Liver (tissue), 9 donors: Measurements from ENCODE around the gene CPNE8. TPM values are rescaled to one million over a fixed set of nuclear protein-coding genes. Genes with fewer than 3 reads are reported as not detected.

Source experiments
- DNase-seq: peaks from one replicate; pipeline ENCODE4 v3.0.0-alpha.2; 2017; ENCODE audit warnings: low spot score
- H3K27ac ChIP-seq, 2 donors: one replicate each; pipeline ENCODE4 v1.7.0; 2013; ENCODE audit warnings: inconsistent platforms in 2 of 2, low read length in 2 of 2, control low read depth in 1 of 2, low read depth in 1 of 2, mild to moderate bottlenecking in 1 of 2
- H3K27me3 ChIP-seq, 4 donors: one replicate each; pipeline versions ENCODE4 v1.6.1 to v1.7.0; 2013; ENCODE audit warnings: low read length in 3 of 4, inconsistent platforms in 1 of 4, mild to moderate bottlenecking in 1 of 4, moderate library complexity in 1 of 4; ENCODE audit not compliant: control insufficient read depth in 4 of 4, insufficient read depth in 4 of 4
- H3K36me3 ChIP-seq, 4 donors: one replicate each; pipeline versions ENCODE4 v1.6.1 to v1.7.0; 2013; ENCODE audit warnings: low read length in 3 of 4, mild to moderate bottlenecking in 3 of 4, low read depth in 1 of 4, moderate library complexity in 1 of 4; ENCODE audit not compliant: control insufficient read depth in 4 of 4, insufficient read depth in 3 of 4
- H3K4me1 ChIP-seq, 4 donors: one replicate each; pipeline versions ENCODE4 v1.6.1 to v1.7.0; 2013; ENCODE audit warnings: low read length in 3 of 4, mild to moderate bottlenecking in 3 of 4, moderate library complexity in 1 of 4; ENCODE audit not compliant: control insufficient read depth in 4 of 4, insufficient read depth in 4 of 4
- H3K4me3 ChIP-seq, 3 donors: one replicate each; pipeline versions ENCODE4 v1.6.1 to v1.7.0; 2013; ENCODE audit warnings: low read length in 3 of 3, control low read depth in 1 of 3, low read depth in 1 of 3, mild to moderate bottlenecking in 1 of 3
- H3K9ac ChIP-seq, 2 donors: one replicate each; pipeline ENCODE4 v1.7.0; 2013; ENCODE audit warnings: low read length in 2 of 2, mild to moderate bottlenecking in 2 of 2, moderate library complexity in 2 of 2, control low read depth in 1 of 2, low read depth in 1 of 2
- H3K9me3 ChIP-seq, 4 donors: one replicate each; pipeline versions ENCODE4 v1.6.1 to v1.7.0; 2013; ENCODE audit warnings: low read length in 3 of 4; ENCODE audit not compliant: control insufficient read depth in 4 of 4
- ATF3 ChIP-seq: IDR thresholded peaks from 2 replicates; pipeline ENCODE4 v1.6.1; 2016; ENCODE audit warnings: antibody characterized with exemption
- CTCF ChIP-seq: fragments of 150-350 bp; IDR thresholded peaks from 2 replicates; pipeline ENCODE4 v1.5.1; 2017; ENCODE audit warnings: improper control_type of control experiment, low read depth, low read length; ENCODE audit not compliant: missing input control
- EGR1 ChIP-seq, 2 donors: IDR thresholded peaks; 2 replicates each; pipeline ENCODE4 v1.6.1; 2016 to 2018; ENCODE audit warnings: antibody characterized with exemption in 2 of 2, low read depth in 2 of 2
- FOXA1 ChIP-seq: IDR thresholded peaks from 2 replicates; pipeline ENCODE4 v1.6.1; 2016; ENCODE audit warnings: antibody characterized with exemption
- FOXA2 ChIP-seq: IDR thresholded peaks from 2 replicates; pipeline ENCODE4 v1.6.1; 2016; ENCODE audit warnings: antibody characterized with exemption
- GABPA ChIP-seq, 2 donors: IDR thresholded peaks in 1 of 2; conservative IDR thresholded peaks in 1 of 2; 2 replicates each; pipeline ENCODE4 v1.6.1; 2016; ENCODE audit warnings: antibody characterized with exemption in 2 of 2, mild to moderate bottlenecking in 1 of 2, moderate library complexity in 1 of 2
- HNF4A ChIP-seq, 2 donors: conservative IDR thresholded peaks; 2 replicates each; pipeline ENCODE4 v1.6.1; 2016; ENCODE audit warnings: antibody characterized with exemption in 2 of 2, mild to moderate bottlenecking in 2 of 2
- HNF4G ChIP-seq: IDR thresholded peaks from 2 replicates; pipeline ENCODE4 v1.6.1; 2016; ENCODE audit warnings: antibody characterized with exemption
- JUND ChIP-seq, 2 donors: IDR thresholded peaks; 2 replicates each; pipeline ENCODE4 v1.6.1; 2016; ENCODE audit warnings: antibody characterized with exemption in 2 of 2
- MAX ChIP-seq: IDR thresholded peaks from 2 replicates; pipeline ENCODE4 v1.6.1; 2016; ENCODE audit warnings: antibody characterized with exemption
- RAD21 ChIP-seq, 2 donors: IDR thresholded peaks; 2 replicates each; pipeline ENCODE4 v1.6.1; 2016; ENCODE audit warnings: antibody characterized with exemption in 2 of 2, mild to moderate bottlenecking in 2 of 2
- REST ChIP-seq: IDR thresholded peaks from 2 replicates; pipeline ENCODE4 v1.6.1; 2016; ENCODE audit warnings: antibody characterized with exemption, mild to moderate bottlenecking
- RXRA ChIP-seq, 2 donors: IDR thresholded peaks; 2 replicates each; pipeline ENCODE4 v1.6.1; 2017 to 2018; ENCODE audit warnings: antibody characterized with exemption in 2 of 2, mild to moderate bottlenecking in 1 of 2
- SP1 ChIP-seq: IDR thresholded peaks from 2 replicates; pipeline ENCODE4 v1.6.1; 2018; ENCODE audit warnings: antibody characterized with exemption, mild to moderate bottlenecking
- TAF1 ChIP-seq: conservative IDR thresholded peaks from 2 replicates; pipeline ENCODE4 v1.6.1; 2016; ENCODE audit warnings: antibody characterized with exemption, mild to moderate bottlenecking
- YY1 ChIP-seq: IDR thresholded peaks from 2 replicates; pipeline ENCODE4 v1.6.1; 2016; ENCODE audit warnings: antibody characterized with exemption, mild to moderate bottlenecking
- WGBS: extraction: QIAGEN DNeasy Blood & Tissue Kit; methylation state at CpG from one replicate; pipeline ENCODE4 v1.1.7; 2013; 5-methylcytosine and 5-hydroxymethylcytosine counted together
- polyA plus RNA-seq, 2 donors: library from polyadenylated mRNA; stranded (reverse) in 1 of 2; unstranded in 1 of 2; fragments of 200-250 nt in 1 of 2; fragments of >200 nt in 1 of 2; fragmentation: Nextera tagmentation in 1 of 2; extraction: Ambion mirVana in 1 of 2; gene quantifications; one replicate each; pipeline versions ENCODE4 v1.2.1 to v1.2.3, GENCODE V29; 2013 to 2015
- total RNA-seq, 2 donors: library from RNA; depleted of rRNA; stranded (reverse); fragments of >200 nt; gene quantifications; one replicate each; pipeline ENCODE4 v1.2.3, GENCODE V29; 2014
- donor health status: healthy.
- donor health status: healthy.
- donor health status: healthy.
- donor health status: healthy.
- donor health status: healthy.

Gene CPNE8
- total and polyA plus RNA-seq, 4 donors, result 4.2 to 27.4 (median 10.9) TPM

- 87% methylated on average over 7 of the region's 7 CpGs for WGBS
- DNase-seq, result no peak
- Histone ChIP-seq H3K4me3 (no peak overlapping the region), H3K9me3 (peaks cover 0 to under 1% (median 0%) of the 10 kb centered on the region in 4 donors), H3K27me3 (no peaks in the 10 kb centered on the region), H3K36me3 (no peaks in the 10 kb centered on the region), H3K4me1 (no peaks in the 10 kb centered on the region), H3K27ac (no peak overlapping the region), H3K9ac (no peak overlapping the region)
- TF ChIP-seq SP1, result no peak
- TF ChIP-seq RXRA (IDR thresholded peaks at IDR 0.05), result peak; percentile 83 to 88
- TF ChIP-seq HNF4A (conservative IDR thresholded peaks at IDR 0.05), result no peak
- no peak for TF ChIP-seq YY1
Observed at GRCh38 chr12:38932320-38932719, 26.9 kb upstream of the CPNE8 start.

GRCh38 chr12:38931461-38931860, 26.1 kb upstream of the CPNE8 start:
- H3K4me3 ChIP-seq, result no peak overlapping the region
- no peaks in the 10 kb centered on the region for H3K27me3 ChIP-seq
- no peaks in the 10 kb centered on the region for H3K4me1 ChIP-seq
- no peak overlapping the region for H3K9ac ChIP-seq
- no peak for DNase-seq
- TF ChIP-seq HNF4G (no peak), REST (no peak), SP1 (no peak), EGR1 (IDR thresholded peaks at IDR 0.05; ENCODE audit: low read depth in 2 of 2) (no peak), ATF3 (no peak), HNF4A (conservative IDR thresholded peaks at IDR 0.05) (no peak), YY1 (no peak), FOXA2 (no peak), GABPA (IDR thresholded peaks at IDR 0.05 in 1 of 2, conservative IDR thresholded peaks at IDR 0.05 in 1 of 2) (no peak), JUND (IDR thresholded peaks at IDR 0.05) (no peak), TAF1 (no peak), CTCF (no peak), RXRA (IDR thresholded peaks at IDR 0.05) (no peak), FOXA1 (no peak)
- no peaks in the 10 kb centered on the region for H3K36me3 ChIP-seq
- no peak overlapping the region for H3K27ac ChIP-seq
- WGBS, result 89% methylated on average over 8 of the region's 8 CpGs
- H3K9me3 ChIP-seq, result no peaks in the 10 kb centered on the region

GRCh38 chr12:38930990-38931389, 25.6 kb upstream of the CPNE8 start:
- H3K36me3 ChIP-seq, result no peaks in the 10 kb centered on the region
- H3K9me3 ChIP-seq, result no peaks in the 10 kb centered on the region
- WGBS, result 54% methylated on average over 4 of the region's 4 CpGs
- H3K9ac ChIP-seq, result no peak overlapping the region
- H3K4me3 ChIP-seq, result no peak overlapping the region
- DNase-seq, result no peak
- H3K4me1 ChIP-seq, result no peaks in the 10 kb centered on the region
- no peaks in the 10 kb centered on the region for H3K27me3 ChIP-seq
- no peak overlapping the region for H3K27ac ChIP-seq
- TF ChIP-seq MAX, result no peak
- TF ChIP-seq HNF4G, result no peak
- TF ChIP-seq CTCF, result no peak
- TF ChIP-seq REST, result no peak
- TF ChIP-seq RAD21 (IDR thresholded peaks at IDR 0.05), result no peak
- TF ChIP-seq TAF1, result no peak
- TF ChIP-seq JUND (IDR thresholded peaks at IDR 0.05), result no peak
- no peak for TF ChIP-seq FOXA1
- TF ChIP-seq HNF4A (conservative IDR thresholded peaks at IDR 0.05), result no peak
- TF ChIP-seq EGR1 (IDR thresholded peaks at IDR 0.05; ENCODE audit: low read depth in 2 of 2), result no peak
